HEK293 (cell line): ENCODE results near the gene KIF2C.
"Not testable (repeated sequence)": the region's sequence is repeated elsewhere in the genome, so short reads cannot be mapped to it uniquely, and the experiment has no call there.

ENCODE experiments used
- CTCF ChIA-PET: fragments of 350-600 bp; formaldehyde crosslinking; extraction: SDS; loops from one replicate; lab custom pipeline; 2021; ENCODE audit warnings: antibody characterized with exemption; lab: Yijun Ruan, JAX
- POLR2A ChIA-PET: fragments of 300-600 bp; formaldehyde crosslinking; extraction: SDS; loops from one replicate; lab custom pipeline; 2020; ENCODE audit warnings: antibody characterized with exemption, inconsistent platforms; lab: Yijun Ruan, JAX
- H3K27ac ChIP-seq: fragments of 200-500 bp; sonication (Bioruptor generic); 2 replicates; pipeline ENCODE4 v1.5.1; 2014; ENCODE audit warnings: low read depth, low read length, control low read depth, inconsistent platforms; ENCODE audit errors: extremely low read depth
- H3K36me3 ChIP-seq, 2 experiments: fragments of 200-500 bp in 1 of 2; sonication (Bioruptor generic) in 1 of 2; 1 replicate in 1 of 2; 2 replicates in 1 of 2; pipeline ENCODE4 v1.5.1; 2014 to 2017; ENCODE audit warnings: inconsistent platforms in 2 of 2, low read length in 2 of 2; ENCODE audit not compliant: control insufficient read depth in 2 of 2, insufficient read depth in 1 of 2
- H3K4me1 ChIP-seq: fragments of 200-500 bp; sonication (Bioruptor generic); 2 replicates; pipeline ENCODE4 v1.5.1; 2014; ENCODE audit warnings: mild to moderate bottlenecking, low read length, inconsistent platforms; ENCODE audit not compliant: control insufficient read depth, insufficient read depth
- H3K4me3 ChIP-seq: 2 replicates; pipeline ENCODE4 v1.5.1; 2011; ENCODE audit warnings: low read depth, mild to moderate bottlenecking, control low read depth, low read length, moderate library complexity
- H3K9me3 ChIP-seq: fragments of 200-500 bp; sonication (Bioruptor generic); 2 replicates; pipeline ENCODE4 v1.5.1; 2014; ENCODE audit warnings: low read depth, low read length, inconsistent platforms; ENCODE audit not compliant: control insufficient read depth, insufficient read depth
- KLF8 ChIP-seq: fragments of 450-650 bp; formaldehyde crosslinking; IDR thresholded peaks from 2 replicates; pipeline ENCODE4 v1.5.1; 2016; ENCODE audit warnings: missing biosample characterization, missing genetic modification characterization
- ZBTB17 ChIP-seq: fragments of 450-650 bp; formaldehyde crosslinking; IDR thresholded peaks from 2 replicates; pipeline ENCODE4 v1.5.1; 2016; ENCODE audit warnings: missing biosample characterization, missing genetic modification characterization
- ZFP69B ChIP-seq: fragments of 450-650 bp; formaldehyde crosslinking; IDR thresholded peaks from 2 replicates; pipeline ENCODE4 v1.5.1; 2016; ENCODE audit warnings: missing biosample characterization, missing genetic modification characterization
- ZNF350 ChIP-seq: fragments of 450-650 bp; formaldehyde crosslinking; IDR thresholded peaks from 2 replicates; pipeline ENCODE4 v1.5.0; 2017; ENCODE audit warnings: missing biosample characterization, mild to moderate bottlenecking, missing genetic modification characterization
- TF ChIP-seq, protein P1 (sequence below): fragments of 450-650 bp; formaldehyde crosslinking; IDR thresholded peaks from 2 replicates; pipeline ENCODE4 v1.5.1; 2017; ENCODE audit warnings: missing biosample characterization, missing genetic modification characterization
- TF ChIP-seq, protein P2 (sequence below): fragments of 450-650 bp; formaldehyde crosslinking; IDR thresholded peaks from 2 replicates; pipeline ENCODE4 v1.5.1; 2016; ENCODE audit warnings: missing biosample characterization, missing genetic modification characterization

Gene KIF2C

DNA sequence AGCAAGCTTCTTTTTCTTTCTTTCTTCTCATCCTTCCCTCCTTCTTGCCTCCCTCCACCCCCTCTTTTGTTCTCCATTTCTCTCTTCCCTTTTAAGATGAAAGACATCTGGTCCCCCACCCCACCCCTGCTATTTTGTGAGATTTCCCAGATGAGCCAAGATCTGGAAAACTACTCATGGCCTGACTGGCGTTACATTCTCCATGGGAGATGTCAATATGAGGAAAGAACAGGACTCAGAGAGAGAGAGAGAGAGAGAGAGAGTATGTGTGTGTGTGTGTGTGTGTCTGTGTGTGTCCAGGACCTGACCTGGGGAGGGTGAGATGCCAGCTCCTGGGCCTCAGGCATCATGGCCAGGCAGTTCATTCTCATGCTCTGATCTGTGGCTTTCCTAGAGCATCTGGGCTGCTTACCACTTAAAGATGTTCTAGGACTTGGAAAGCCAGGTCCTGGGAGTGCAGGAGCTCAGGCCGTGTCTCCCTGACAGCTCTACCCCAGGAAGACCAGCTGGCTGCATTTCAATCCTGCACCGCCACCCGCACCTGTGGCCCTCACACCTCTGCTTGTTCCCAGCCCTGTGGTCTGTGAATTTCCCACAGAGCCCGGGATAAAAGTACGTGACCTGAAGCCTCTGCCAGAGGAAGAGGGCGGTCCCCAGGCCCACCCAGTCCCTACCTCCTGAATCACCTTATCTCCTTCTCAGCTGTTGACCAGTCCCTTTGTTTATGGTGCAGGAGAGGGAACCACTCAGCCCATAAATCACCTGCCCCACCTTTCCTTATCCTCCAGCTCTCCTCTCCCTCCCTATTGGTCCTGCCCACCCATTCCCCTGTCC, 51.5 kb downstream of the KIF2C start (continued):
- TF ChIP-seq, protein P1, sequence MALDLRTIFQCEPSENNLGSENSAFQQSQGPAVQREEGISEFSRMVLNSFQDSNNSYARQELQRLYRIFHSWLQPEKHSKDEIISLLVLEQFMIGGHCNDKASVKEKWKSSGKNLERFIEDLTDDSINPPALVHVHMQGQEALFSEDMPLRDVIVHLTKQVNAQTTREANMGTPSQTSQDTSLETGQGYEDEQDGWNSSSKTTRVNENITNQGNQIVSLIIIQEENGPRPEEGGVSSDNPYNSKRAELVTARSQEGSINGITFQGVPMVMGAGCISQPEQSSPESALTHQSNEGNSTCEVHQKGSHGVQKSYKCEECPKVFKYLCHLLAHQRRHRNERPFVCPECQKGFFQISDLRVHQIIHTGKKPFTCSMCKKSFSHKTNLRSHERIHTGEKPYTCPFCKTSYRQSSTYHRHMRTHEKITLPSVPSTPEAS, result peak; percentile 79

- H3K4me1 ChIP-seq, result no peaks in the 10 kb centered on the region
- no peaks in the 10 kb centered on the region for H3K36me3 ChIP-seq
- H3K9me3 ChIP-seq, result no peaks in the 10 kb centered on the region
- TF ChIP-seq ZNF350 (tag by site-specific recombination), result no peak
- TF ChIP-seq, protein P2, sequence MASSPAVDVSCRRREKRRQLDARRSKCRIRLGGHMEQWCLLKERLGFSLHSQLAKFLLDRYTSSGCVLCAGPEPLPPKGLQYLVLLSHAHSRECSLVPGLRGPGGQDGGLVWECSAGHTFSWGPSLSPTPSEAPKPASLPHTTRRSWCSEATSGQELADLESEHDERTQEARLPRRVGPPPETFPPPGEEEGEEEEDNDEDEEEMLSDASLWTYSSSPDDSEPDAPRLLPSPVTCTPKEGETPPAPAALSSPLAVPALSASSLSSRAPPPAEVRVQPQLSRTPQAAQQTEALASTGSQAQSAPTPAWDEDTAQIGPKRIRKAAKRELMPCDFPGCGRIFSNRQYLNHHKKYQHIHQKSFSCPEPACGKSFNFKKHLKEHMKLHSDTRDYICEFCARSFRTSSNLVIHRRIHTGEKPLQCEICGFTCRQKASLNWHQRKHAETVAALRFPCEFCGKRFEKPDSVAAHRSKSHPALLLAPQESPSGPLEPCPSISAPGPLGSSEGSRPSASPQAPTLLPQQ (tag by site-specific recombination), result peak; percentile 56
- TF ChIP-seq ZFP69B (tag by site-specific recombination), result 0 out of 2 replicates have a peak, but pooled peaks have one; percentile 53
- ChIA-PET CTCF (interaction anchor here (0.6 to 2.2 kb wide), 15 partner anchors 9 to 1454 kb away, joined by 3 to 10 read pairs (median 4); partner anchors contain the start of genes BTBD19, HECTD3, RNU5D-1 and UROD), POLR2A (interaction anchor here (0.6 to 2.8 kb wide), 13 partner anchors 10 to 510 kb away, joined by 3 to 23 read pairs (median 6); partner anchors contain the start of genes BTBD19, HECTD3, PTCH2 and RPS8)
- no peak overlapping the region for H3K27ac ChIP-seq
- no peak overlapping the region for H3K4me3 ChIP-seq
Observed at GRCh38 chr1:44792736-44793502, 53.3 kb downstream of the KIF2C start.

DNA sequence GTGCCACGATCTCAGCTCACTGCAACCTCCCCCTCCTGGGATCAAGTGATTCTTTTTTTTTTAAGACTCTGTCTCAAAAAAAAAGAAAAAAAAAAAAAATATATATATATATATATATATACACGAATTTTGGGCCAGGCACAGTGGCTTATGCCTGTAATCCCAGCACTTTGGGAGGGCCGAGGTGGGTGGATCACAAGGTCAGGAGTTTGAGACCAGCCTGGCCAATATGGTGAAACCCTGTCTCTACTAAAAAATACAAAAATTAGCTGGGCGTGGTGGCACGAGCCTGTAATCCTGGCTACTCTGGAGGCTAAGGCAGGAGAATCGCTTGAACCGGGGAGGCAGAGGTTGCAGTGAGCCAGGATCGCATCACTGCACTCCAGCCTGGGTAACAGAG, 58.2 kb downstream of the KIF2C start:
- not testable (repeated sequence) for H3K4me3 ChIP-seq, H3K27ac ChIP-seq, H3K9me3 ChIP-seq, H3K4me1 ChIP-seq
- ChIA-PET CTCF (interaction anchor here (4.2 kb wide), 1 partner anchor 20 kb away, joined by 28 read pairs; no protein-coding TSS in a partner anchor), POLR2A (interaction anchor here (1.1 to 4.3 kb wide), 3 partner anchors 22 to 27 kb away, joined by 3 to 62 read pairs (median 4); partner anchors contain the start of gene RPS8)
- H3K36me3 ChIP-seq, result peaks cover 0 to 12% of the 10 kb centered on the region in 2 experiments; a peak in 1 of 3 replicates

- POLR2A ChIA-PET, result interaction anchor here (0.7 to 4.3 kb wide), 4 partner anchors 21 to 723 kb away, joined by 4 to 62 read pairs (median 10); partner anchors contain the start of genes HECTD3, PRDX1, RPS8 and UROD
Observed at GRCh38 chr1:44798481-44799365, 59.1 kb downstream of the KIF2C start.

More at GRCh38 chr1:44798481-44799365, 59.1 kb downstream of the KIF2C start:
- Histone ChIP-seq H3K36me3 (peaks cover 0 to 21% of the 10 kb centered on the region in 2 experiments; a peak in 1 of 3 replicates), H3K4me3 (no peak overlapping the region), H3K9me3 (no peaks in the 10 kb centered on the region), H3K27ac (peak overlapping the region; percentile 80), H3K4me1 (no peaks in the 10 kb centered on the region)
- 0 out of 2 replicates have a peak, but pooled peaks have one; percentile 22 for TF ChIP-seq ZBTB17 (tag by site-specific recombination)
- TF ChIP-seq KLF8, result no peak
- CTCF ChIA-PET, result interaction anchor here (0.6 to 4.2 kb wide), 7 partner anchors 10 to 37 kb away, joined by 3 to 28 read pairs (median 4); partner anchors contain the start of gene BTBD19
